CD4-positive, alpha-beta T cell treated with Interleukin-21 for 1 hour (primary cell): Measurements from ENCODE around the gene GRM4.

ENCODE experiments used
- DNase-seq: peaks from one replicate; pipeline ENCODE4 v3.0.0-alpha.2; 2020

Gene GRM4

DNA sequence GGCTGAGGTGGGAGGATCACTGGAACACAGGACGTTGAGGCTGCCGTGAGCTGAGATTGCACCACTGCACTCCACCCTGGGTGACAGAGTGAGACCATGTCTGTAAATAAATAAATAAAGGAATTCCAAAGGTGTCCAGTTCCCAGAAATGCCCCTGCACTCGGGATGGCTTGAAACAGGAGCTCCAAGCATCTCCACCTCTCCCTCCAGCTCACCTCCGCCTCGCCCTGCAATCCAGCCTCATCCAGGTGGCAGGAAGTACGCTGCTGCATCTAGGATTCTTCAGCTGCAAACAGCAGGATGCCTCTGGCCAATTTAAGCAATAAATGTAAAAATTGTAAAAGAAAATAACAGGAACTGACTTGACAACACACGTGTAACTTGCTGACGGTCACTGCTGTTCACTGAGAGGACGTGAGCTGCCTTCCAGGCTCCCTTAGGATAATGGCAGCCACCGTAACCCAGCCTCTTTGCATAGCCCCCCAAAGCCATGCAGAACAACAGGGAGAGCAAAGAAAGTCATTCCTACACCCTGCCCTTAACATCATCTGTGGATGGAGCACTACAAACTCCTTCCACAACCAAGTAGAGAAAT, 11.4 kb upstream of the GRM4 start:
- DNase-seq = no peak

DNA sequence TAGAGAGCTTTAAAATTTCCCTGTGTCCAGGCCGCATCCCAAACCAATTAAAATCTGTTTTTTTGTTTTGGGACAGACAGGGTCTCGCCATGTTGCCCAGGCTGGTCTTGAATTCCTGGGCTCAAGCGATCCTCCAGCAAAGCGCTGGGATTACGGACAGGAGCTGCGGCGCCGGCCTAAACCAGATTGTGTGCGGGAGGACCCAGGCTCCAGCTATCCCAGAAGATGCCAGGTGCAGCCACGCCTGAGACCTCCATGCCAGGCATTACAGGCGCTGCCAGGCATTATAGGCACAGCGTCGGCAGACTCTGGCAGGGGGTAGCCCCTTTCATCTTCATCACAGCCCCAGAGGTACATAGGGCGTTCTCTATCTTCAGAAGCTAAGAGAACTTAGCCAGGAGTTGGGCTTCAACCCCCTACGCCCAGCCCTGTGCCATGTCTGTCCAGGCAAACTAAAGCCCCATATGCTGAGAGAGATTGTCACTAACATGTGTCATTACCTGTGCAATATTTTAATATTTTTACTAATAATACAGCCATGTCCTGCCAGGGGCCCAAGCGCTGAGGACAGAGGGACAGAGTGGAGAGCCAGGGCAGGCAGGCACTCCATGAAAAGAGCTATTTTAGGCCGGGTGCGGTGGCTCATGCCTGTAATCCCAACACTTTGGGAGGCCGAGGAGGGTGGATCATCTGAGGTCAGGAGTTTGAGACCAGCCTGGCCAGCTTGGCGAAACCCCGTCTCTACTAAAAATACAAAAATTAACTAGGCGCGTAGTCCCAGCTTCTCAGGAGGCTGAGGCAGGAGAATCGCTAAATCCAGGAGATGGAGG, 9.8 kb upstream of the GRM4 start:
- no peak for DNase-seq

DNA sequence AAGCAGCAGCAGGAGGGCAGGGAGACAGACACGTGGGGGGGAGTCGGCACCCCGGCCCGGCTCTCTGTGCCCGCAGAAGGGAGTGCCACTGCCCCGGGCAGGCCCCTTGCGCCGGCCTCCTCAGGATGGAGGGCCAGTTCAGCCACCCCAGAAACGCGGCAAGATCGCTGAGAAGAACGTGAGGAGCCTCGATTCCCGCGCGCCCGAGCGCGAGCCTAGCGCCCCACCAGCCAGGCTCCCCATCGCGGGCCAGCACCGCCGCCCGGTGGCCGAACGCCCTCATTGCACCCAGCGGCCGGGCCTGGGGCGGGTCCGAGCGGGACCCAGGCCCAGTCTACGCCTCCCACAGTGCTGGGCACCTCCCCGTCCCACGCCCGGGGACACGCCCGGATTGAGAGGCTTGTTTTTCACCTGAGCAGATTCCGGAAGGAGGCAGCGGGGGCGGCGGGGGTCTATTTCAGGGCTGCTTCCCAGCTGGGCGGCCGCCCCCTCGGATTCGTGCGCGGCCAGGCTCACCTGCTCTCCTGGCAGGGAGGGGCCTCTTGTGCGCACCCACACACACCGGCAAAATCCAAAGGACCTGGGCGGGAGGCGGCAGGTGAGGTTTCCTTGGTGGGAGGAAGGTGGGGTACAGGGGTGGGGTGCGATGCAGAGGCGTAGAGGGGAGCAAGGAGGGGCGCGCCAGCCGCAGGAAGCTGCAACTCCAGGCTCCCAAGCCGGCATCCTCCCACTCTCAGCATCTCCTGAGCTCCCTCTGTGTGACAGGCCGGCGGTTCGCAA, 9.0 kb upstream of the GRM4 start:
- DNase-seq = peak; percentile 59

DNA sequence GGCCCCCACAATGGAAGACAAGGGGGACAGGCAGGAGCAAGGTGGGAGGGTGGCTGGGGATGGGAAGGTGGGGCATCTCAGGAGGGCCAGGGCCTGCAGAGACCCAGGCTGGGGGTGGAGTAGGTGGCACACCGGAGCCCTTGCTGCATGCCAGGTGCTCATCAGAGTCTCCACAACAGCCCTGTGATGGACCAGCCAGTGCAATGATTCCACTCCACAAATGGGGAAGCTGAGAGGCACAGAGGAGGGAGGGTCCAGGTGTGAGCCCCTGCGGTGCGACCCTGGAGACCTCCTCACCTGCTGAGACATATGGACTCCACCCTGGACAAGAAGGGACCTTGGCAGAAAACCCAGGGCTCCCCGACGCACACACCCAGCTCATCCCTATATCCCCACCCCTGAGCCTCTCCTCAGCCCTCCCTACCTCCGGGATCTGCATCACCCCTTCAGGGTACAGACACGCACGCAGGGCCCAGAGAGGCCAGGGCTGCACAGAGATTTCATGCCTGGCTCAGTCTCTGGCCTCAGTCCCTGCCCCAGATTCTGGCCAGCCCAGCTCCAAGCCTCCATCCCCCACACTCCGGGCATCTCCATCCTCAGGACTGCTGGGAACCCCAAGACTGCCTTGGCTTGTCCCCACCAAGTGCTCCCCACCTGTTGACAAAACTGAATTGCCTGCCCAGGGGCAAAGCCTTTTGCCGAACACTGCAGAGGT, 7.1 kb upstream of the GRM4 start:
- DNase-seq = no peak

DNA sequence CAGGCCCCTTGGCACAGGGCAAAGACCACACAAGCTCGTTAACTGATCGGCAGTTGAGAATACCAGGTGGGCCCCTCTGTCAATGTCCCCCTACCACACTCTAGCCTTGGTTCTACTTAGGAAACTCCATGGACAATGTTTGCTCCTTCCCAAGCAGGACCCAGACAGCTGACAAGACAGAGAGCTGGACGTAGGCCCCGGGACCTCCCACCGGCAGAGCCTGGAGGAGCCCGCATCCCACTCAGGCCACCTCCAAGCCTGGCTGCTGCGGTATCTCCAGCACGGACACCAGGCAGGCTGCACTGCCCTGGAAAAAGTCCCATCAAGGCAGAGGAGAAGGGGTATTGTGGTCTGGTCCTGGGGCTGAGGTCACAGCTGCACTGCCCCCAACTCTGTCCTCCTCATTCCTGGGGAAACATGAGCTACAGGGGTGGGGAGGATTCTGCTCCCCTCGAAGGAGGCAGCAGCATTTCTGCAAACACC, 6.2 kb upstream of the GRM4 start:
- no peak for DNase-seq

DNA sequence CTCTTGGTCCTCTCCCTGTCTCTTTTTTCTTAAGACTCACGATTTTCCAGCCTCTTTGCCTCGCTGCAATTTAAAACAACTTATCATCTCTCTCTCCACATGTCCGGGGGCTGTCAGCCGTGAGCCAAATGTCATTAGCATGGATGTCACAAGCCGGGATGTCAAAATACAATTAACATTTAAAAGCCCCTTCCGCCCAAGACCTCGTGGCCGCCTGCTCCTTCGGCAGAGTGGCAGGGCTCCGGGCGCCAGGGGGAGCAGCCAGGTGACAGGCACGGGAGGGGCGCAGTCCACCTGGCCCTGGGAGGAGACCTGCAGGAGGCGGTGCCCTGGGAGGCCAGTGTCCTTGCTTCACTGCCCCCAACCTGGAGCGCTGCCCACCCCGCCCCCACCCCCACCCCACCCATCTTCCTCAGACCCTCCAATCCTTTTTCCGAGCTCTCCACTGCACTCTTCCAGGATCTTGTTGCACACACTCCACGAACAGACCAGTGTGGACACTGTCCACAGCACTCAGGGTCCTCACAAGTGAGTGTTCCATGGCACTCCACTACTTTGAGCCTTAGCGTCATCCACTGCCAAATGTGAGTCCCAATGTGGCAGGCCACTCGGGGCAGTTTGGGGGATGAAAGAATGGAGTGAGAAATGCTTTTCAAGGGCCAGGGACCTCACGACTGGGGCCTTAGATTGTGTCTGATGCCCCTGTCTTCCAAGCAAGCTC, 5.6 kb upstream of the GRM4 start:
- DNase-seq = no peak

DNA sequence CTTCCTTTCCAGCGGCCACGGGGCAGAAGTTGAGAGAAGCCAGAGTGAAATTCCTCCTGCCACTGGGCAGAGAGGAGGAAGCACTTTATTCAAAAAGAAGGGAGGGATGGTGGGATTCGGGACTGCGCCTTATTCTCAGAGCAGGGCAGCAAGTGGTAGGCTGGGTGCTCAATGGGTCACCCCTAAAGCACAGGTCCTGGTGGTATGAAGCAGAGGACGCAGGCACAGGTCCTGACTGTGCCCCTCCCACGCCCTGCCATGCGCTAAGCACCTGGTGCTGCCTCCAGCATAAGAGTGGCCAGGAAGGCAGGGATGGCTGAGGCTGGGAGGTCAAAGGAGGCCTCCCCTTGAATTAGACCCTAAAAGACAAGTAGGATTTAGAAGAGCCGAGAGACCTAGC, 4.9 kb upstream of the GRM4 start:
- no peak for DNase-seq

DNA sequence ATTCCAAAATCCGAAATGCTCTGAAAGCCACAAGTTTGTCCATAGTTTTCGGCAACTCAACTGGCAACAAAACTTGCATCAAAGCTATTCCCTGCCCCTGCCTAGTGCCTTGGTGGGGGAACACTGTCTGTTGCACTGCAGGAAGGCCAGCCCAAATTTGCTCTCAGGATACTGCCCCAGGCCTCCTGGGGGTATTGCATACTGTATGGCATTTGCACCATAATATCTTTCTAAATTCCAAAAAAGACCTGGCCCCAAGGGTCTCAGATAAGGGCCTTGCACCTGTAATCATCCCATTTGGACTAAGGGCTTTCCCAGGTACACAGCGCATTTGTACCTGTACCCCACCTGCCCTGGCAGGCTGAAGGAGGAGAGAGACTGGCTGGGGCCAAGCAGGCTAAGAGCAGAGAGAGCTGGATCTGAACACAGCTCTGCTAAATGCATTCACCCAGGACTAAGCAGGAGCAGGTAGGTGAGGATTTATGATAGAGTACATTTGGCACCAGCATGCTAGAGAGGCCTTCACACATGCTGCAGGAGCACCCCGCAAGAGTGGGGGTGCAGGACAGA, 4.0 kb upstream of the GRM4 start:
- DNase-seq = no peak

DNA sequence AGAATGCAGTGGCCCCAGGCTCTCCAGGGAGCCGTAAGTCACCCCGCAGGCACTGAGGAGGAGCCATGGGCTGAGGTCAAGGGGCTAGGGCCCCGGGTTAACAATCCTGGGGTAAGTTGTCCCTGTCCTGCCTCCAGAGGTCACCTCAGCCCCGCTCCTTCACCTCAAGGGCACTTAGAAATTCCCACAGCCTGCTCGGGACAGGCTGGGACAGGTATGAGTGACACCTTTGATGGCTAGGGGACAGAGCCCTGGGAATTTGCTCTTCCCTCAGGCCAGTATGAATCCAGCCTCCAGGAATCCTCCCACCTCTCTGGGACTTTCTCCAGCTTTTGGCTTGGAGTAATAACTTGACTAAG, 3.5 kb upstream of the GRM4 start:
- DNase-seq = no peak

DNA sequence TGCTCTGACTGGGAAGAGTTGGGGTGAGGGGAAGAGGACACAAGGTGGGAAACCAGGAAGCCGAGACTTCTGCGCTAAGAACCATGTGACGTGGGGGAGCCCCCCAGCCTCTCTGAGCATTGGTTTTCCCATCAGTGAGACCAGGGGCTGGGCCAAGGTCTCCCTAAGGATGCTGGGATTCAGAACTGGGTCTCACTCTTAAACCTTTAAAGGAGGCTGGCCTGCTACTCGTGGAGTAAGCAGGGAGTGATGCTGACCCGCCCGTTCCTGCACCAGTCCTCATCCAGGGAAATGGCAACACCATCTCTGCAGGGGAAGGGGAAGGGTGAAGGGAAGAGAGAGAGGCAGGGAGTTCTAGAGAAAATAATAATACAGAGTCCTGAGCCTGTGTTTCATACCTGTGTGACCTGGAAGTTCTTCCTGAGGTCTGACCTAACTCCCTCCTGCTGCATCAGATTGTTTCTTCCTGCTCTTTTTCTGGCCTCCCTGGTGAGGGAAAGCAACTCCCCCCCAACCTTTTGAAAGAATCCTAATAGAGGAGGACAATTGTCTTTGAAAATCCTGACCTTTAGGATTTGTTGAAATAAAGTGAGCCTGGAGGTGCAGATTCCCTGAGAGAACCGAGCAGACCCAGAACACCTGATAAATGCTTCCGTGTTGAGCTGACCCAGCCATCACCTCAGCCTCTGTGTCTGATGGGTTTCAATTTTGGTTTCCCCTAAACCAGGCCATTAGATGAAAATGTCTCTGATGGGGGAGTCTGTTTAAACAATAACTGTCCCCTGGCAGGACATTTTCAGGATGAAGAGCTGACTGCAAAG, 3.0 kb upstream of the GRM4 start:
- DNase-seq = no peak

DNA sequence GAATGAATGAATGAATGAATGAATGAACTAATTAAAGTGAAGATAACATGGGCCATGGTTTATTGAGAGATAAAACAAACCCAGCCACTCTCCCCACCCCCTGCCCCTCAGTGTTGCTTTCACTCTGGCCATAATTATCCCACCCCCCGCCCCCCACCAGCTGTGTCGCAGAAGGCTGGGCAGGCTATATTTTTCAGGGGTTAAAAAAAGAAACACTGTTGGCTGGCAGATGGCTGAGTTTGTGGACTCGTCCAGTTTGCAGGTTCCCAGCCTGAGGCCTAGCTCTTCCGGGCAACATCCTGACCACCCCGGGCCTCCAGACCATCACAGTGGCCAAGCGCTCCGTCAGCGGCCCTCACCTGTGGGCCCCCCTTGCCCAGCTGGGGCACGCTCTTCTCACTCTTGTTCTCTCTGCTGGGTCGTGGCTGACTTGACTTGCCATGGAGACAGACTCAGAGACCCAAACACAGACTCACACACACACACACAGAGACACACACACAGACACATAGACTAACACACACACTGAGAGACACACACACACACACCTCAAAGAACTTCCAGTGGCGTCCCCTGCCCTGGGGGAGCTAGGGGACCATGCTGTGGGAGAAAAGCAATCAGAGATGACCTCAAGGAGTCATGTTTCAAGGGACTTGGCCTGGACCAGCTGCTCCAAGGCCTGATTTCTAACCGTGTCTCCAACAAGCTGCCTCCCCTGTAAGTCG, 2.2 kb upstream of the GRM4 start:
- DNase-seq = no peak

DNA sequence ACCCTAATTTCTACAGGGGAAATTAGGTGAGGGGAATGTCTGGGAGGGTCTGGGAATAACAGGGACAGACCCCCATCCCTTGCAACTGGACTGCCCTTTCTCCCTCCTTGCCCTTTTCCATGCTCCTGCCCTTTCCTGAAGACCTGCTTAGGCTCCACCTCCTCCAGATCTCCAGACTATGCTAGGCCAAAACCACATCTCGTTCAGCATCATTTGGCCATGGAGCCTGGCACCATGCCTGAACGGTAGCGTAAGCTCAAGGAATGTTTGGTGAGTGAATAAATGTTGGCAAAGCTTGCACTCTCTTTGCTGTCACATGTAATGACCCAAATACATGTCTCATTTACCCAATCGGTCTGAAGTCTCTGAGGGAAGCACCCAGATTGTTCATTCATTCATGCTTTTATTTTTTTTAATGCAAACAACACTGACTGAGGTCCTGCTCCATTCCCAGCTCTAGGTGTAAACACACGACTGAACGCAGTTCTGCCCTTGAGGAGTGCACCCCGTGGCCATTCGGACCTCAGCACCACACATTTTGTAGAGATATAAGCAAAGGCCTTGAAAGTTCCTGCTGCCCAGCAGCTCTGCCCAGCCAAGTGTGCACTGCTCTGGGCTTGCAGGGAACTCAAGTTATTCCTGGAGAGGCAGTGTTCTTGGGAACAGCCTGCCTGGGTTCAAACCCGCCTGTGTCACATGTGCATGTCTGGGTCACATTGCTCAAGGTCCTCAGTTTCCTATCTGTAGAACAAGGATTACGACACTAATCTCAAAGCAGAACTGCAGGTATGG, 1.1 kb upstream of the GRM4 start:
- DNase-seq = no peak

DNA sequence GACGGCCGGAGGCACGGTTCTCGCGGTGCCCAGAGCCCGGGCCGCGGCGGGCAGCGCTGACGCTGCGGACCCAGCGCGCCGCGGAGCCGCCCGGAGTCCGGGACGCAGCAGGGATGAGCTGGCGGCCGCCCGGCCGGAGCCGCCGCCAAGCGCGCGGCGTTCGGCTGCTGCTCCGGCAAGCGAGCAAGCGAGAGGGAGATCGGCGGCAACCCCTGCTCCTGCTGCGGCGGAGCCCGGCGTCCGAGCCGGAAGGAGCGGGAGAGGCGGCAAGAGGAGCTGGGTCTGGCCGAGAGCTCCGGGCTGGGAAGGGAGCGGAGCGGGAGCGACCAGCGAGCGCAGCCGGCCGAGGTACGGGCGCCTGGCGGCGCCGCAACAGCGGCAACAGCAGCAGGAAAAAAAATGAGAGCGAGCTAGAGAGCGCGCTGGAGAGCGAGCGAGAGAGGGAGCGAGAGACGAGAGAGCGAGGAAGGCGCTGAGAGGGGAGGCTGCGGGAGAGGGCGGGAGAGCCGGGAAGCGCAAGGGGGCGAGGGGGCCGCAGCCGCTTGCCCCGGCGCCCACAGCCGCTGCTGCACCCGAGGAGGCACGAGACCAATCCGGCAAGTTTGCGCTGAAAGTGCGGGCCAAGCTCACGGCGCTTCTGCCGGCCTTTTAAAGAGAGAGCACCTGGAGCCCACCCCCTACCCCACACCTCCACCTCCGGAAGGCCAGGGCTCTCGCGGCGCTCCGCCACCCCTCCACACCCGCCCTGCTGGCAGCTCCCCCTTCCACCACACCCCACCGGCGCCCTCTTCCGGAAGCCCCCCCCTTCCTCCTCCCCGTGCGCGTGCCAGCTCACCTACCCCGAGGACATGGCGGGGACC, 496 bp downstream of the GRM4 start:
- peak; percentile 23 for DNase-seq

DNA sequence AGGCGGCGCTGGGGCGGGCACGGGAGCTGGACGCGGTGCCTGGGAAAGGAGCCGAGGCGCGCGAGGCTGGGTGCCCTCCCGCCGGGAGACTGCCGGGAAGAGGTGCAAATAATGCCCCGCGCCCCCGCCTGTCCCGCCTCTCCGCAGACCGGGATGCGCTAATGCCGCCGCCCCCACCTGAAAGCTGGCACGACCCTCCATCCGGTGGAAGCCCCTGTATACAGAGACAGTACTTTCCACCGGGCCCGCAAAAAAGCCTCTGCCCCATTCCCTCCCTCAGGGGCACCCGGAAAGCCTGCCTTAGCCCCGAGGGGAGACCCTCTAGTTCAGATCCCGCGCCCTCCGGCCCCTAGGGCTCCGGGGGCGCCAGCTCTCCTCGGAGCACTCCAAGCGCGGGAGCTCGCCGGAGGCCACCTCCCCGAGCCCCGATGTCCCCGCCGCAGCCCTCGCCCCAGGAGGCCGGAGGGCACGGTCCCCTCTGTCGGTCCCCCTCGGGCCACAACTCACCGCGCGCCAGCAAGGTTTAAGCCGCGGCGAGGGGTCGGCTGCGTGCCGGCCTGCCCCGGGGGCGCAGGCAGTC, 1.2 kb downstream of the GRM4 start:
- no peak for DNase-seq

DNA sequence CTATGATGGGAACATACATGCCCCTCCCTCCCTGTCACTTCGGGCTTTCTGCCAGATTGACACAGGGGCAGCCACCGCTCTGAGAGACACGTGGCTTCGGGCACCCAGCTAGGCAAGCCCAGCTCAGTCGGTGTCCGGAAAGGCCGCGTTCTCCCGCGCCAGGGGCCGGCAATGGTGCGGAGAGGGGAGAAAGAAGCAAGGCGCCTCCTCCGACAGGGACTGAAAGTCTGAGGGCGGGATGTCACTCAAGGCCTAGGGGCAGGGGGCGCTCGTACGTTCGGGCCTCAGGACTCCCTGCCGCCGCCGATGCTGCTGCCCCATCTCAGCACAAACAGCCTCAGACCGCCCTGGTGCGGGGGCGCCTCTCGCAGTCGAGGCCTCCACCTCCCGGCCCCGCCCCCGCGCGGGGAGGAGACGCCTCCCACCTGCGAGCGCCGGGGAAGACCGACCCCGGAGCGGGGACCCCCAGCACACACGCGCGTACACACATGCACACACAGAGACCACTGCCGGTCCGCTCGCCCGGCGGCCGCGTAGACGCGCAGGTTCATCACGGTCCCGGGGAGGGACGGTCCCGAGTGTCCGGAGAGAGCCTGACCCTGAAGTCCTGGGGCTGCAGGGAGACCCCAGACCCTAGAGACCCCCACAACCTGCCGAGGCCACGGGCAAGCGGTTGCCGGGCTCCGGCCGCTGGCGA, 1.9 kb downstream of the GRM4 start:
- peak; percentile 34 for DNase-seq

DNA sequence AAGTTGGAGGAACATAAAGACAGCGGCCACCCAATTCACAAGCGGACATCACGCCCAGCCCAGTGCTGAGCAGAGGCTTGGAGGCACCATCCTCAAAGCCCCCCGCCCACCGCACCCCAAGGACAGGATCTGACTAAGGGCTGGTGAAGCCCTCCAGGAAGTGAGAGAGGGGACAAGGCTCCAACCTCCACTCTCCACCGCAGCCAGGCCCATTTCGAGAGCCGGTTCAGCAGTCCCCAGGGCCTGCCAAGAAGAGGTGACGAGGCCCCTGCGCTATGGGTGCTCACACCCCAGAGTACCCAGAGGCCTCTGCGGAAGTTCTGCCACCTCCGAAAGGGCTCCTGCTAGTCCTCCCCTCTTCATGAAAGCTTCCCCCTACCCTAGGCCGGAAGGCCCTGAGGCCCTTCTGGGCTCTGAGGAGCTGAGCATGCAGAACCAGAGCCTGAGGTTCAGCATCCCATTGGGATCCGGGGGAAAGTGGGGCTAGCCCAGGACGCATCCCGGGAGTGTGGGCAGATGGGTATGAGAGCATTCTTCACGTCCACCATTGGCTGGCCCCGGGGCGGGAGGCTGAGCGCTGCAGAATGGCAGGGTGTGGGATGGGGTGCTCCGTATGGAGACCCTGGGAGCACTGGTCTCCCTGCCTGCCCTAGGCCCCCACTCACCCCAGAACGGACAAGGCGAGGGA, 2.5 kb downstream of the GRM4 start:
- DNase-seq = no peak
